ENCODE data around the gene SPATA45.

GRCh38 chr1:212820969-212821368 lies 26.5 kb downstream of the SPATA45 start:
- TF ChIP-seq CTCF (conservative IDR thresholded peaks at IDR 0.05; ENCODE audit: low read depth, low read length): no peak
- TF ChIP-seq POLR2A (IDR thresholded peaks at IDR 0.05; ENCODE audit: low read depth, low read length): no peak
- TF ChIP-seq RAD21 (IDR thresholded peaks at IDR 0.05; ENCODE audit: low read length): no peak
- TF ChIP-seq CEBPB (IDR thresholded peaks at IDR 0.05; ENCODE audit: low read depth, low read length): no peak
- TF ChIP-seq SMC3 (IDR thresholded peaks at IDR 0.05; ENCODE audit: low read depth, low read length): no peak
- TF ChIP-seq BHLHE40 (IDR thresholded peaks at IDR 0.05; ENCODE audit: low read depth, low read length): no peak
- TF ChIP-seq USF2 (IDR thresholded peaks at IDR 0.05; ENCODE audit: low read depth, low read length): no peak

Measured in IMR-90 (cell line).